Kidney (tissue), 14 donors: Measurements from ENCODE around the gene ATPAF2. TPM values are rescaled to one million over a fixed set of nuclear protein-coding genes. Genes with fewer than 3 reads are reported as not detected.

ENCODE experiments used
- DNase-seq, 5 donors: peaks; one replicate each; pipeline ENCODE4 v3.0.0-alpha.2; 2013 to 2020
- FAIRE-seq: peaks from 2 replicates; lab custom pipeline; 2012; peaks lifted over from hg19 to GRCh38; lab: Jason Lieb, UNC
- H3K27ac ChIP-seq, 2 donors: one replicate each; pipeline ENCODE4 v1.7.0; 2013; ENCODE audit warnings: low read depth in 2 of 2, low read length in 2 of 2, inconsistent platforms in 1 of 2
- H3K27me3 ChIP-seq: one replicate; pipeline ENCODE4 v1.7.1; 2013; ENCODE audit warnings: low read length, inconsistent platforms; ENCODE audit not compliant: control insufficient read depth, insufficient read depth
- H3K36me3 ChIP-seq, 3 donors: one replicate each; pipeline versions ENCODE4 v1.7.0 to v1.7.1; 2013; ENCODE audit warnings: low read length in 3 of 3, control low read depth in 1 of 3, inconsistent platforms in 1 of 3; ENCODE audit not compliant: insufficient read depth in 3 of 3, control insufficient read depth in 2 of 3
- H3K4me1 ChIP-seq, 3 donors: one replicate each; pipeline versions ENCODE4 v1.7.0 to v1.7.1; 2013; ENCODE audit warnings: low read length in 3 of 3, inconsistent platforms in 1 of 3, low read depth in 1 of 3; ENCODE audit not compliant: control insufficient read depth in 2 of 3, insufficient read depth in 2 of 3
- H3K4me3 ChIP-seq, 3 donors: one replicate each; pipeline versions ENCODE4 v1.7.0 to v1.8.1; 2013; ENCODE audit warnings: low read length in 3 of 3, control low read depth in 1 of 3, inconsistent platforms in 1 of 3
- H3K9ac ChIP-seq, 3 donors: one replicate each; pipeline versions ENCODE4 v1.7.0 to v1.7.1; 2013; ENCODE audit warnings: low read length in 3 of 3, control low read depth in 1 of 3, inconsistent platforms in 1 of 3
- H3K9me3 ChIP-seq, 3 donors: one replicate each; pipeline versions ENCODE4 v1.7.0 to v1.7.1; 2013; ENCODE audit warnings: low read length in 3 of 3, control low read depth in 1 of 3, inconsistent platforms in 1 of 3; ENCODE audit not compliant: control insufficient read depth in 2 of 3, insufficient read depth in 1 of 3
- intact Hi-C: fragments of 100-400 bp; cut with DNase I; formaldehyde crosslinking; loops from one replicate; pipeline ENCODE4 v1.11.1; 2022
- polyA plus RNA-seq: library from polyadenylated mRNA; stranded (reverse); fragments of 350-450 nt; fragmentation: Illumina TruSeq; extraction: RNeasy Lipid Tissue Mini Kit (QIAGEN cat#74804); gene quantifications from one replicate; pipeline ENCODE4 v1.2.3, GENCODE V29; 2014; ENCODE audit warnings: low read depth, low replicate concordance; ENCODE audit not compliant: insufficient read depth
- total RNA-seq: library from RNA; stranded (reverse); fragmentation: NEBNext Ultra II Directional; extraction: Animal tissue kit (Norgen Biotek cat#: 25700); gene quantifications from one replicate; pipeline ENCODE4 v1.2.1, GENCODE V29; 2021
- TF ChIP-seq, protein P1 (sequence below): IDR thresholded peaks from 3 replicates; pipeline ENCODE4 v1.5.1; 2012; ENCODE audit warnings: mild to moderate bottlenecking, moderate library complexity, borderline replicate concordance; ENCODE audit not compliant: insufficient read depth; ENCODE audit errors: extremely low read depth
- donor health status: control.
- donor health status: control.
- donor health status: control.
- donor health status: control.
- donor health status: control.
- donor health status: DM: yes; HTN: yes; CAD: no.
- donor health status: Normal renal cell carcinoma (clear cell type).

The ATPAF2 gene
- total and polyA plus RNA-seq, 2 donors from 2014 or later: 27.0 to 52.1 TPM

DNA sequence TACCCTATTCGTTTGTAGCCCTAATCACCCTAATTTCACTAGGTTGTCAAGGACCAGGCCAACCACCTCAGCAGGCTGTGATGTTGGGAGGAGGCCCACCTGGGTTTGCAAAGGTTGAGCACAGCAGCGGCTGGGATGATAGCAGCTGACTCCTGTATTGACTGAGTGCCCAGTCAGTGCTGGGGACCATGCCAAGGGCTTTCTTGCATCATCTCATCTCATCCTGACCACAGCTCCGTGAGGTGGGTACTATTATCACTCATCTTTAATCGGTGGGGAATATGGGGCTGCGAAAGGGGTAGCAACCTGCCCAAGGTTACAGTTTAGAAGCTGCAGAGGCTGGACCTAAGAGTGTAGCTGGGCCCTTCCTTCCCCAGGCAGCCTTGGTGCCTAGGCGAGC, 11.7 kb downstream of the ATPAF2 start:
- FAIRE-seq: no peak
- Histone ChIP-seq H3K4me3 (no peak overlapping the region), H3K27ac (no peak overlapping the region), H3K9ac (no peak overlapping the region), H3K9me3 (no peaks in the 10 kb centered on the region), H3K36me3 (peaks cover 0 to 7% (median 6%) of the 10 kb centered on the region in 3 donors), H3K4me1 (no peaks in the 10 kb centered on the region), H3K27me3 (no peaks in the 10 kb centered on the region)
- DNase-seq: no peak
- TF ChIP-seq, protein P1, sequence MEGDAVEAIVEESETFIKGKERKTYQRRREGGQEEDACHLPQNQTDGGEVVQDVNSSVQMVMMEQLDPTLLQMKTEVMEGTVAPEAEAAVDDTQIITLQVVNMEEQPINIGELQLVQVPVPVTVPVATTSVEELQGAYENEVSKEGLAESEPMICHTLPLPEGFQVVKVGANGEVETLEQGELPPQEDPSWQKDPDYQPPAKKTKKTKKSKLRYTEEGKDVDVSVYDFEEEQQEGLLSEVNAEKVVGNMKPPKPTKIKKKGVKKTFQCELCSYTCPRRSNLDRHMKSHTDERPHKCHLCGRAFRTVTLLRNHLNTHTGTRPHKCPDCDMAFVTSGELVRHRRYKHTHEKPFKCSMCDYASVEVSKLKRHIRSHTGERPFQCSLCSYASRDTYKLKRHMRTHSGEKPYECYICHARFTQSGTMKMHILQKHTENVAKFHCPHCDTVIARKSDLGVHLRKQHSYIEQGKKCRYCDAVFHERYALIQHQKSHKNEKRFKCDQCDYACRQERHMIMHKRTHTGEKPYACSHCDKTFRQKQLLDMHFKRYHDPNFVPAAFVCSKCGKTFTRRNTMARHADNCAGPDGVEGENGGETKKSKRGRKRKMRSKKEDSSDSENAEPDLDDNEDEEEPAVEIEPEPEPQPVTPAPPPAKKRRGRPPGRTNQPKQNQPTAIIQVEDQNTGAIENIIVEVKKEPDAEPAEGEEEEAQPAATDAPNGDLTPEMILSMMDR: no peak
- intact Hi-C loops: no loop called here

DNA sequence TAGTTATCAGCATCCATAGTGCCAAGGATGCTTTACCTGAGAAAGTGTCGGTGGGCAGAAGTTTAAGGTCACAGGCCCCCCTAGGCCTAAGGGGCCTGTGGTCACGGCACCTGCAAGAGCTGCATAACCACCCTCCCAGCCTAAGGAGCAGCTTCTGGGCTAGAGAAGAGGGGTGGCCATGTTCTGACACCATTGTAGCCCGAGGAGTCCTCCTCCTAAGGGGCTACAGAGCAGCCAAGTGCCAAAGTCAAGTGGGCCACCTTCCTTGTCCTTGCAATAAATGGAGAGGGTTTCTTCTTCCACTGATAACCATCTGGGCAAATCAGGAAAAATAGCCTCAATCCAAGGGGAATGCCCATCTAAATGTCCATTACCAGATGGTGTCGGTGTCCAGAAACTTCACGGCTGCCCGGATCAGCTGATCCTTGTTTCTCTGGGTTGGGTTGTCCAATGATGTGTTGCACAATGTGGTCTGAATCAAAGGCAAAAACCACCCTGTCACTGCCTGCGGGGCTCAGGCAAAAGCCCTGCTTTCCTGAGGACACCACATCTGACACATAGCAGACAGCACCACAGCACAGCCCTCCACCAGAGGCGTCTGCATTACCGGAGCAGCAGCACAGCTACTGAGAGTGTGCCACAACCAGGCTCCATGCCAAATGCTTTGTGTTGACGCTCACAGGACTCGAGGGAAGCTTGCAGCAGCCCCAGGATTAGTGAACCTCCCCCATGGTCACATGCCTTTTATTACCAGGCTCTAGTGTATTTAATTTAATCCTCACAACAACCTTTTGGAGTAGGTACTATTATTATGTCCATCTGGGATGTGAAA, 12.8 kb downstream of the ATPAF2 start:
- no peak overlapping the region for H3K9ac ChIP-seq
- no peak overlapping the region for H3K4me3 ChIP-seq
- no peaks in the 10 kb centered on the region for H3K4me1 ChIP-seq
- no peaks in the 10 kb centered on the region for H3K27me3 ChIP-seq
- TF ChIP-seq, protein P1: no peak
- DNase-seq (no peak), FAIRE-seq (no peak)
- peaks cover 0 to 11% (median 10%) of the 10 kb centered on the region in 3 donors for H3K36me3 ChIP-seq
- no peaks in the 10 kb centered on the region for H3K9me3 ChIP-seq
- H3K27ac ChIP-seq: no peak overlapping the region
- intact Hi-C loops: no loop called here

DNA sequence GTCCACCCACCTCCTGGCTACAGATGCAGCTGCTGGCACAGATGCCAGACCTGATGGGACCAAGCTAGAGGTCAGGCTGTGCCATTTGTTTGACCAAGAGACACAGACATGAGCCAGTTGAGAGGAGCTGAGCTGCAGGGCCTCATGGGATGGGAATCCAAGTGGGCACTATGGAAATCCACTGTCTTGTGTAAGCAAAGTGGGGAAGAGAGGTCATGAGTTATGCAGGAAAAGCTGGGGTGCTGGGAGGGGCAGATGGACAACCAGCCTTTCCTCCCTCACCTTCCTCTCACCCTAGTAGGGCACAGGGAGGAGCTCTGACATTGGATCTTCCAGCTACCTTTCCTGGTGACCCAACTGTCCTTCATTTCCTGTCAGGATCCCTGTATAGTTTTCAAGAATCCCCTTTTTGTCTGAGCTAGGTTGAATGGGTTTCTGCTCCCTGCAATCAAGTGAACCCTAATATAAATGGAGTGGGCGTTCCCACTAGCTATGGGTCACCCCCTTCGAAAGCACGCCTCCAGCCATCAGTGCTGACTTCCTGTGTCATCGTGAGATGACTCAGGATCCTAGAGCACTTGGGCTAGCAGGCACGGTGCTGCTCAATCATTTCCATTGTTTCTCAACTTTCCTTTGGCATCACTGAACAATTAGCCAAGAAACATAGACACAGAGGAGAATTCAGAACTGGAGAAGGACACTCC, 13.6 kb downstream of the ATPAF2 start:
- FAIRE-seq (no peak), DNase-seq (no peak)
- TF ChIP-seq, protein P1: no peak
- intact Hi-C loops: no loop called here
- no peak overlapping the region for H3K27ac ChIP-seq
- H3K4me1 ChIP-seq: no peaks in the 10 kb centered on the region
- H3K9me3 ChIP-seq: no peaks in the 10 kb centered on the region
- H3K9ac ChIP-seq: no peak overlapping the region
- H3K27me3 ChIP-seq: no peaks in the 10 kb centered on the region
- peaks cover 0 to 14% (median 13%) of the 10 kb centered on the region in 3 donors for H3K36me3 ChIP-seq
- H3K4me3 ChIP-seq: no peak overlapping the region
